Inferior parietal cortex (tissue), 1 donor: ENCODE data around the gene MED27.

Experiments used
- DNase-seq: peaks from one replicate; pipeline ENCODE4 v3.0.0-alpha.2; 2016; ENCODE audit errors: extremely low spot score

The MED27 gene

DNA sequence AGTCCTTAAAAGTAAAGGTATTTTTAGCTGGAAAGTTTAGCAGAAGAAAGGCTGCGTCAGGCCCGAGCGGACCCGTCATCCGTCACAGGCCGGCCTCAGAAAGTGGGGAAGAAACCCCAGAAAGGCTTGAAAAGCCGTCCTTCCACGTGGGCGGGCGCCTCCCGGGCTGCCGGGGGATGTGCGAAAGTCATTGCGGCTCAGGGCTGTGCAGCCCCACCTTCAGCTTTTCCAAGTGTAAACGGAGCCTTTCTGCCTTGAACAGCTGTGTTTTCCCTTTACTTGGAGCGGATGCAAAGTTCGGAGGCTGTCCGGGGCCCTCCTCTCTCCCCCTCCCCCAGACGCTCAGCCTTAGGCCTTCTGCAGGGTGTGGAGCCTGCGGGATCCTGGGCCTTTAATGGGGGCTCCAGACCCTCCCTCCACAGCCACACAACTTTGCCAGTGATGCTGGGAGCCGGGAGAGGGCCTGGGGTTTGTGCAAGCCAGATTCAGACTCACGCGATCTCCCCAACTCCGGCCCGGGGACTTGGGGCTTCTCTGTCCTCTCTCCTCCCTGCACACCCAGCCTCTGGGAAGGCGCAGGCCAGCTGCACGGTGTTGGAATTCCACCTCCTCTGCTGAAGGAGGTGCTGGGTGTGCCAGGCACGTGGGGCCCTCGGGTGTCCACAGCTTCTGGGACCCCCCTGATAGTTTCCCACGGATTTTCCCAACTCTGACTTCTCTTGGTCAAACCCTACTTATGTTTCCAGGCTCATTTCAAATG, 244.3 kb downstream of the MED27 start:
- DNase-seq = no peak

DNA sequence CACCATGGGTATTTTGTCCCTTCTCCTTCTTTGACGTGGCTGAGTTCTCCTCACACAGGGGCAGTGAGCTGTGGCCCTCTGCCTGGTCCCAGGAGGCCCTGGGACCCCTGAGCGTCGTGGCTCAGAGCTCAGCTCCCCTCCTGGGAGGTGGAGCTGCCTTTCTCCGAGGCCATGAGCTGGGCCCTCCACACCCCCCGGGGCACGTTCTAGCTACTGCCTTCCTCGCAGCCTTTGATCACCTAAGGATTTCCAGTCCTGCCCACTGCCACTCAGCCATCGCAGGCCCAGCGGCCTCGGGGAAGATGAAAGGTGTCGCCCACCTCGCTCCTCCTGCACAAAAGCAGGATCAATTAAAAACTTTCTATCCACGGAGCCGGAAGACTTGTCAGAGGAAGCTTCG, 244.9 kb downstream of the MED27 start:
- DNase-seq = no peak

DNA sequence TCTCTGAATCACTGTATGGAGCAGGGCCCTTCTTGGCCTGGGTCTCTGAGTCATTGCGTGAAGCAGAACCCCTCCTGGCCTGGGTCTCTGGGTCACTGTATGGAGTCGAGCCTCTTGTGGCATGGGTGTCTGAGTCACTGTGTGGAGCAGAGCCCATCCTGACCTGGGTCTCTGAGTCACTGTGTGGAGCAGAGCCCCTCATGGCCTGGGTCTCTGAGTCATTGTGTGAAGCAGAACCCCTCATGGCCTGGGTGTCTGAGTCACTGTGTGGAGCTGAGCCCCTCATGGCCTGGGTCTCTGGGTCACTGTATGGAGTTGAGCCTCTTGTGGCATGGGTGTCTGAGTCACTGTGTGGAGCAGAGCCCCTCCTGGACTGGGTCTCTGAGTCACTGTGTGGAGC, 245.8 kb downstream of the MED27 start:
- DNase-seq = no peak

DNA sequence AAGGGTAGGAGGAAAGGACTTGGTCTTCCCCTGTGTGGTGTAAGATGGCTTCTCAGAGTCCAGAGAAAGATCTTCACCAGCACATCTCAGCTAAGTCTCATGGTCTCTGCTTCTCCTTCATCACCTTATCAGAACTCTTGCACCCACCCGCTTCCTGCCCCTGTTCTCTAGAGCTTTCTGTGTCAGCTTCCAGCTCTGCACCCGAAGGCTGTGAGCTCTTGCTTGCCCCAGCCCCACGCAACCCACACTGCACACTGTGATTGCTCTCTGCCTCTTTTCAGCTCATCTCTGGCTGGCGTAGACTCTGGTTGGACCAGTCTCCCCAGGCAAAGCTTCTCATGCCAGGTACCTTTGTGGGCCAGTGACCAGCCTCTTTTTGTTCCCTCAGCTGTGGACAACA, 246.6 kb downstream of the MED27 start:
- no peak for DNase-seq

DNA sequence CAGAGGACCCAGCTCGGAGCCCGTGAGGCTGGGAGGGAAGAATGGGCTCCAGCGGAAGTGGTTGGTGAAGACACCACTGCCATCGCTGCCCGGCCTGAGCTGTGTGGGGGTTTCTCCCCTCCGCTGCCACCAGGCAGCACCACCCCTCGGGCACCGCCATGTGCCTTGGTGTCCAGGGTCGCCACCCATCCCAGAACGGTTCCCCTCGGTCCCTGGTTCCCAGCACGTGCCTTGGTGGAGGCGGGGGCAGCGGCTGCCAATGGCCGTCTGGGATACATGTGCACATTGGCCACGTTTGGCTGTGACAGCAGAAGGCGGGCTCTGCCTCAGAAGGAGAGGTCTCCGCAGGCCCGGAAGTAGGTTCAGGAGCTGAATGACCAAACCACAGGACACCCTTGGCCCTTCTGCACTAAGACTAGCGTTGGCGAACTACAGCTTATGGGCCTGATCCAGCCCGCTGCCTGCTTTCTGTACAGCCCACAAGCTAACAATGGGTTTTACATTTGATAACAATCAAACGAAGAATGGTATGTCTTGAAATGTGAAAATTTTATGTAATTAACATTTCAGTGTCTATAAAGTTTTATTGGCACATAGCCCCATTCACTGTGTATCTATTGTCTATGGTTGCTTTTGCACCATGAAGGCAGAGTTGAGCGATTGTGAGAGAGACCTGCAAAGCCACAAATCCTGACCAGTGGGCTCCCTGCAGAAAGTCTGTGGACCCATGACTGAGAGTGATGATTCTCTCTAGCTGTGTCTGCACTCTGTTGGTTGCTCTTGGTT, 248.1 kb downstream of the MED27 start:
- DNase-seq = no peak

DNA sequence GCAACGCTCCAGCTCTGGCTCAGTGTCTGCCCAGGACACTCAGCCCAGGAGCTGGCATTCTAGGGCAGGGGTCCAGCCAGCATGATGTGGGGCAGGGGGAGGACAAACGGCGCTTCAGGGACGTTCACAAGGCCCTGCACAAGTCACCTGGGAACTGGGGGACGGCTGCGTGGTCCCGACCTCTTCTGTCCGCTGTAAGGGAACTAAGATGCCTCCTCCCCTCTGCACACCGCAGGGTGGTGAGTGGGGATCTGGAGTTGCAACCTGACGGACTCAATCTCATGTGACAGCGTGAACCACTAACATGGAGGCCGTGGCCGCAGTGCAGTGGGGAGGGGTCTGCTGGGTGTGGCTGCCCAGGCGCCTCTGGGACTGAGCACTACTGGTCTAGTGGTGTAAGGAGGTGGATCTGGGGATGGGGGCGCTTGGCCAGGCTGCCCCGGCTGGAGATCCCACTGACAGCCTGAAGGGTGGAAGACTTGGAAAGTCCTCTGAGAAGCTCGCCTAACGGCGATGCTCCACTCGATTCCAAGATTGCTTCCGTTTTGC, 251.8 kb downstream of the MED27 start:
- DNase-seq = no peak

DNA sequence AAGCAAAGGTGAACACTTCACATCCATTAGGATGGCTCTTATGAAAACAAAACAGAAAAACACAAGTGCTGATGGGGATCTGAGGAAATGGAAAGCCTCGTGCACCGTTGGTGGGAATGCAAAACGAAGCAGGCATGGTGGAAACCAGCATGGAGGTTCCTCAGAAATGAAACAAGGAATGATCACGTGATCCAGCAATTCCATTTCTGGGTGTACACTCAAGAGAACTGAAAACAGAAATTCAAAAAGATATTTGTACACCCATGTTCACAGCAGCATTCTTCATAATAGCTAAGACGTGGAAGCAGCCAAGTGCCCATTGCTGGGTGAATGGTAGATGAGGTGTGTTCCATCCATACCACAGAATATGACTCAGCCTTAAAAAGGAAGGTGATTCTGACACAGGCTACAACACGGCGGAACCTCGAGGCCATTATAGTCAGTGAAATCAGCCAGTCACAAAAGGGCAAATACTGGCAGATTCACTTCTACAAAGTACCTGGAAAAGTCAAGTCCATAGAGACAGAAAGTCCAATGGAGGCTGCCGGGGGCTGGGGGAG, 252.6 kb downstream of the MED27 start:
- no peak for DNase-seq

DNA sequence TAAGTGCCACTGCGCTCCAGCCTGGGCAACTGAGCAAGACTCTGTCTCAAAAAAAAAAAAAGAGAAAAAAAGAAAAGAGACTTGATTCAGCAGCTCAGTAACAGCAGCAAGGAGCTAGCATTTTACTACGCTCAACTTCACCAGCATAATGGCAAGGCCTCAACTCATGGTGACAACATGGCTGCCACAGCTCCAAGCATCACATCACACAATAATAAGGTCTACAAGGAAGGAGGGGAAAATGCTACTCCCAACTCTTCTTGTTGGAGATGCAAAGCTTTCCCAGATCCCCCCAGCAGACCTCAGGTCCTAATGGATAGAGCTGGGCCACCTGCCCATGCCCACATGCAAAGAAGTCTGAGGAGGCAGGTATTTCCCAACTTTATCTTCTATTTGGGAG, 253.6 kb downstream of the MED27 start:
- no peak for DNase-seq

DNA sequence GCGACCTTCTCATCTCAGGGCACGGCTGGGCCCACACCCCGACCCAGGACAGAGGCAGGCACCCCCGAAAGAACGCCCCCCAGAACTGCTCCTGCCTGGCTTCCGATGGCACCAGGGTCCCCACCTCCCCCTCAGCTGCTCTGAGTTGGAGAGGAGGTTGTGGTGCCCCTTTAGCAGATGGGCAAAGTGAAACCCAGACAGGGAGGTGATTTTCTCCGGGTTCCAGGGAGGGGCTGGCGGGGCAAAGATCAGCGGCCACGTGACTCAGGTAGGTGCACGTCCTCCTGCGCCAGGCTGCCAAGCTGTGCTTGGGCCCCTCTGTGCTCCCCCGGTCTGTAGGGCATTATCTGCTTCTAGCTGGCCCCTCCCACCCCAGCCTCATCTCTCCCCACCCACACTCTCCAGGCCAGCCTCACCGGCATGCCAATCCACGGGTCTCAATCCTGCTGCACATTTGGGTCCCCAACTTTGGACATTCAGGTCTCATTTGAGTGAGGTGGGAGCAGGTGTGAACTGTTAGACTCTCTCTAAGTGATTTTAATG, 254.6 kb downstream of the MED27 start:
- DNase-seq = no peak

DNA sequence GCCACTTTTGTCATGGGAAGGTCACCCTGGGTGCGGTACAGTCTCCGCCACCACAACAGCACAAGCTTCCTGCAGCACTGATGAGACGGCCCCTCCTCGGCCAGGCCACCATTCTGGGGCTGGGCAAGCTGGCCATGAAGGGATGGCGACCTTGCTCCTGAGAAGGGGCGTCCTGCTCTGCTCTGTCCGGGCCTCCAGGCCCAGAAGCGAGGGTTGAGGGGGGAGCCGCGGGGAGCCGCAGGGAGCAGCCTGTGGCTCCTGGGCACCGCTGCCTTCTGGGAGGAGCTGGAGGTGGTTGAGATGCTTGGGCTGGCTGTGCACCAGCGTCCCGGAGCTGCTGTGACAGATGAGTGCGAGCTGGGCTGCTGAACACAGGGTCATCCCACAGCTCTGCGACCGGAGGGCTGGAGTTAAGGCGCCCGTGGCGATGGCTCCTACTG, 255.5 kb downstream of the MED27 start:
- DNase-seq = no peak

DNA sequence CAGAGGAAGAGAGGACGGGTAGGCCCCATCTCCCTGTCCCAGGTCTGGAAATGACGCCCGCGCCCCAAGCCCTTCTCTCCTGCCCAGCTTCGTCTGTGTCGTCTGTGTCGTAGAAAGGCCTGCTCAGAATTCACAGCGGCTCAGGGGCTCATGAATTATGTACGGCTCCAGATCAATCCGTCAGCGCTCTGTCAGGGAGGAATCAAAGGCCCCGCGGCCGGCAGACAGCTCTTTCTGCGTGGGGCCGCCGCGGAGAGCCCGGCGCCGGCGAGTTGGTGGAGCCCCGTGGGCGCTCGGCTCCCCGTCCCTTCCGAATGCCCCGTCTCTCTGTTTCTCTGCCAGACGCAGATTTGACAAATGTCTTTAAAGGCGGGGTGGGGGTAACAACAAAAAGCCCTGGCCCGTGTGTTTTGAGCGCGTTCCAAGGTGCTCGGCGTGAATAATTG, 255.9 kb downstream of the MED27 start:
- no peak for DNase-seq

DNA sequence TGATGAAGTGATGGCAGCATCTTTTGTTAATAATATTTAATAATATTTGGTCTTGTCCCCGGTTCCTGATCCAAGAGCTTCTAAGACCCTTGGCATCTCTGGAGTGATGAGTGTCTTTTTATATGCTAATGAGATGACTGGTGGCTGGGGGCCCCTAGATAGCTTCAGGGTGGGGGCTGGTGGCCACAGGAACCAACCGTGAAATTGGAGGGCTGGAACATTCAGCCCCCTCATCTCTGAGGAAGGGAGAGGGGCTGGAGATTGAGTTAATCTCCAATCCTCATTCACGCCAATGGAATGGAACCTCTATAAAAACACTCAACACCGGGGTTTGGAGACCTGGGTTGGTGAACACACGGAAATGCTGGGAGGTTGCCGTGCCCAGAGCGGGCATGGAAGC, 261.6 kb downstream of the MED27 start:
- DNase-seq = no peak

DNA sequence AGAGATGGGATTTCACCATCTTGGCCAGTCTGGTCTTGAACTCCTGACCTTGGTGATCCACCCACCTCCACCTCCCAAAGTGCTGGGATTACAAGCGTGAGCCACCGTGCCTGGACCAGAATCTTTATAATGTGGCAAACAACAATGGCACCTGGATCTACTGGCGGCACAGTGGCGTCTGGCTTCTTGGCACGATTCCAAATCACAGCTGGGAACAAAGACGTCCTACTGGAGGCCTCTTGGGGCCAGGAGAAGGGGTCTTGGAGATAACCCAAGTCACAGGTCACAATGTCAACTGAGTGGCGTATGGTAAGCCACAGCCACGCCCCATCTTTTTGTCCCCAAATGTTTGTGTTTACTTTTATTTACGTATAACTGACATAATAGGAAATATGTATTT, 262.0 kb downstream of the MED27 start:
- DNase-seq = no peak

DNA sequence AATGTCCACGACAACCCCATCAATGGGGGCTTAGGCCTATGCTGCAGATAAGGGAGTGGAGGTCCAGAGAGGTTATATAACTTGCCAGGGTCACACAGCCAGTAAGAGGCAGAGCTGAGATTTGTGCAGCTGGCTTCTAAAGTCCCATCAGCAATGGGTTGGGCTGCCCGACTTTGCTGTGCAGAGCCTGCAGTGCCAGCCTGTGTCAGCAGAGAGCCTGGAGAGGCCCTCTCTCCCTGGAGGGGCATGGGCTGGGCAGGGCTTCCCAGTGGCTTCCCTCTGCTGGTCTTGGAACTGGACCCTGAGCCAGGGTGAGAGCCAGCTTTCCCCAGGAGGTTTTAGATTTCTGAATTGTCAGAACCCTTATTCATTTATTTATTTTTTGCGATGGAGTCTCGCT, 262.6 kb downstream of the MED27 start:
- DNase-seq = no peak

DNA sequence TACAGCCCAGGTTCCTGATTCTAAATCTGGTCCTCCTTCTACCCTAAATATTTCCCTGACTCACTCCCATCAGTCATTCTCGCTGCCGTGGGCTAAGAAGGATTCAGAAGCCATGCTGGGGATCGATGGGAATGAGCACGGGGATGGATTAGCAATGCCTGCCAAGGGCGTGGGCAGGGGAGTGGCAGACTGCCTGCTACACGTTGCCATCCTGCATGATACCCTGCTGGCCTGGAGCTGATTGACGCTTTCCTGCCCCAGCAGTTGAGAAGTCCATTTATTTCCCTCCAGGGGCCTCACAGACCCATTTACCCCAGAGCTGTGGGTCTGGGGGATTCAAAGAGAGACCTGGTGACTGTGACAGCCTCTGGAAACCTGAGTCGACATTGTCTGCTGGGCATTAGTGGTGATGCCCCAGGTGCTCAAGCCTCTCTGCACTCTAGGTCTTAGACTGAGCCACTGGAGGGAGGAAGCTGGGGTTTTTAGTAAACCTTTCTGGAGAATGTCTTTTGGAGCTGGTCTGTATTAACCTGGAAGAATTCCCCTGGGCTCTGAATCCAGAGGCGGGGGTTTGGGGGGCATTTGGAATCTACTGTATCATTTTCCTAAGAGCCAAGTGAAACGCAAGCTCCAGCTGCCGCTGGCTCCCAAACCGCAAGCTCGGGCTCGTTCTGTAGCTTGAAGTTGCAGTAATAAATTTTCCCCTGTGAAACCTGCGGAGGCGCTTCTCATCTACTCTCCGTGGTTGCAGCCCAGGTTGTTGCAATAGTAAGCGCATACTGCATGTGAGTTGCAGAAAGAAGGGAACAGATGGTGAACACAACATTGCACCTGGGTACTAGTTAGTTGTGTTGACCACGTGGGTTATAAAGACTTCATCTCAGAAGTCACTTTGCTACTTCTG, 263.4 kb downstream of the MED27 start:
- DNase-seq = no peak

DNA sequence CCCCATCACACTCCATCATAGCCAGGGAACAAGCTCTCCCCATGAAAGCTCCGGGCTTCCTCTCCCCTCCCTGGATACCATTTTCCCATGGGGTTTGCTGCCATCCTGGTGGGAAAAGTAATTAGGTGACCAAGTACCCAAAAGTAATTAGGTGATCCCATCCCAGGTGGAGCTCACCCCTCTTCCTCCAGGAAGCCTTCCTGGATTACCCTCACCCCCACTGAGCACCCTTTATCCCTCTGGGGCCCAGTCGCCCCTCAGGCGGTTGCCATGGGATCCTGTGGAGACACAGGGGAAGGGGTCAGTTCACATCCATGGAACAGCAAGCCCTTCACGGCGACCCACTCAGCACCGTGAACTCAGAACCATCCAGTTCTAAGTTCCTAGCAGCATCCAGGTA, 265.0 kb downstream of the MED27 start:
- no peak for DNase-seq

DNA sequence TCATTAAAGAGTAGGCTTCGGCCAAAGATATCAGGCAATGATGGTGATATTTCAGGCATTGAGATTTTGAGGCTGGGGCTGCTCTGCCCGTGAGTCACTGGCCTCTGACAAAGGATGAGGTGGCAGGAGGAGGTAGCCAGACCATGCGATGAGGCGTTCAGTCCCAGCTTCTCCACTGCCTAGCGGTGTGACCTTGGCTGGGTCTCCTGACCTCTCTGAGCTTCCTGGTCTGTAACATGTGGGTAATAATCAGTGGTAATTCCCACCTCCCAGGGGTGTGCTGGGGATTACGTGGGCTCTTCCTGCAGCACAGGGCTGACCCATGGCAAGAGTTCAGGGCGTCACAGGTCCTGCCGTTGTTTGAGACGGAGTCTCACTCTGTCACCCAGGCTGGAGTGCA, 266.6 kb downstream of the MED27 start:
- no peak for DNase-seq

DNA sequence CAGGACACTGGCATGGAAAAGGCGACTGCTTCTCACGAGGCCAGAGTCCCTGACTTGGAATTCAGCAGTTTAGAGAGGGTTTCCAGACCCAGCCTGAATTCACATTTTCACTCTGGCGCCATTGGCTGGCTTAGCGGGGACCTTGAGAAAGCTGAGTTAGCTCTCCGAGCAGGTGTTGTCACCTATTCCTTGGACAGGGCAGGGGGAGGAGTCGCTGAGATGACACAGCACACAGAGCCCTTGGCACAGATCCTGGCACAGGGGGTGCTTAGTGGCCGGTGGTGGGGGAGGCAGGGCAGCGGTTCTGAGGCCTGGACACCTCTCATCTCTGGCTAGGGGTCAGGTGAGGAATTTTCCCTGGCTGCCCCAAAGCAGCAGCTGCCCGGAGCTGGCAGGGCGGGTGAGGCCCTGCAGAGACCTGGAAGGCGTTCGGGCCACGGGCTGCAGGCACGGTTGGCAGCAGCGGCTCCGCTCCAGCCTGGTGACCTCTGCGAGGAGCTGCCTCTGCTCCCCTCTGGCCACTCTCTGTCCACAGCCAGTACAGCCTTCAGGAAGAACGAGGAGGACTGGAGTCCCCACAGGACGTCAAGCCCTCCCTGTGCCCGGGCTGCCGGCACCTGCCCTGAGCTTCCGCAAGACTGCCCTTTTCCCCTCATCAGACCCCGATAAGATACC, 267.4 kb downstream of the MED27 start:
- no peak for DNase-seq

DNA sequence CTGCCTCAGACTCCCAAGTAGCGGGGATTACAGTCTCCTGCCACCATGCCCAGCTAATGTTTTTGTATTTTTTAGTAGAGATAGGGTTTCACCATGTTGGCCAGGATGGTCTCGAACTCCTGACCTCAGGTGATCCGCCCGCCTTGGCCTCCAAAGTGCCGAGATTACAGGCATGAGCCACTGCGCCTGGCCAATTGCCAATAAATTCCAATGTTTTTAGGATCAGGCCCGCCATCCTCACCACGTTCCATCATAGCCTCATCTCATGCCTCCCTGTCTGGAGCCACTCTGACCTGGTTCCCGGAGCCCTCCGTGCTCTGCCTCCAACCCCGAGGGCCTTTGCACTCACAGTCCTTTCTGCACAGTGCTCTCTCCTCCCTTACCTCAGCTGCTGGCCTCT, 268.3 kb downstream of the MED27 start:
- no peak for DNase-seq

DNA sequence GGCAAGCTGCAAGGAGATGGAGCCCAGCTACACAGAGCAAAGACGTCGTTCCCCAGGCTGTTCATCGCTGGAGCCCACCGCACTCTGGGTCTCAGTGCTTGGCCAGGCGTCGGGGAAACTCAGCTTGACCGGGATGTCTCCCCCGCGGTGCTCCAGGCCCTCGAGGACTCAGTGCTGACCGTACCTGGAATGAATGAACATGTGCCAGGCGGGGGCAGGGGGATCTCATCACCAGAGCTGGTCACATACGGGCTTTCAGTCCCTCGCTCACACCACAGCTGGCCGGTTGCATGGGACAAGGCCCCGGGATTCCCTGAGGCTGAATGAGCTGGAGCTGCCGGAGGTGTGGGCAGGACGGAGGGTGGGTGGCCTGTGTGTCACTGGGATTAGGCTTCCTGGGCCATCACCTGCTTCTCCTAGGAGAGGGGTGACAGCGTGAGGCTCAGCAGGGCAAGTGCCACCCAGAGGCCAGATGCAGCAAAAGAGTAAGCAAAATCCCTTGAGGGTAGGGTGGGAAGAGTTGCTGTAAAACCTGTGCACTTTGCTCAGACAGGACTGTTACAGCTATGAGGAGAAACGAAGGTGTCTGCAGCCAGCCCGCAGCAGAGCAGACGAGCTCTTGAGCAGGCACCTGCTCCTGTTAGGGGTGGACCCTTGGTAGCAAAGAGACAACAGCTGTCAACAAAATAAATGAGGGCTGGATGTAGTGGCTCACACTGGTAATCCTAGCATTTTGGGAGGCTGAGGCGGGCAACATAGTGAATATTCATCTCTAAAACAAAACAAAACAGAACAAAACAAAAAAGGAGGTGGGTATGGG, 269.1 kb downstream of the MED27 start:
- DNase-seq = no peak
